Measurements from ENCODE around the gene OR52E4. TPM values are rescaled to one million over a fixed set of nuclear protein-coding genes. Genes with fewer than 3 reads are reported as not detected.

OR52E4 gene
- total RNA-seq, 3 donors from 2014 or later = not detected

DNA sequence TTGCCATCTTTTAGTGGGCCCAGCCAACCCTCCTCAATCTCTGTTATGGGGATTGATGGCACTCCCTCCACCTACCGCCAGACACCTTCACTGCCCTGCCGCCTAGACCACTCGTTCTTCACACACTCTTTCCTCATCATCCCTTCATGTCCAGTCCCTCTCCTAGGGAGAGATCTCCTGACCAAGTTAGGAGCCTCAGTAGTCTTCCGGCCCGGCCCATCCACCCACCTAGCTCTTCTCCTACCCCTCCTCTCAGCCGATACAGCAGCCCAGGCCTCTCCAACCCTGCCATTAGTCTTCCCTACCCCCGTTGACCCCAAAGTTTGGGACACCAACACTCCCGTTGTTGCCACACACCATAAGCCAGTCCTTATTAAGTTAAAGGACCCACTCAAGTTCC, 50.6 kb downstream of the OR52E4 start:
- Histone ChIP-seq H3K36me3 (no peaks in the 10 kb centered on the region), H3K4me1 (no peaks in the 10 kb centered on the region), H3K27ac (no peak overlapping the region), H3K27me3 (no peaks in the 10 kb centered on the region), H3K9me3 (peaks cover 8 to 14% of the 10 kb centered on the region in 2 donors), H3K4me3 (no peak overlapping the region)
- DNase-seq (ENCODE audit: low spot score in 2 of 2) = no peak
- intact Hi-C loops (cut with DNase I; ENCODE audit: low total_unique reads) = no loop called here
- no peak for TF ChIP-seq POLR2AphosphoS5 (IDR thresholded peaks at IDR 0.05)
- TF ChIP-seq, protein P1, sequence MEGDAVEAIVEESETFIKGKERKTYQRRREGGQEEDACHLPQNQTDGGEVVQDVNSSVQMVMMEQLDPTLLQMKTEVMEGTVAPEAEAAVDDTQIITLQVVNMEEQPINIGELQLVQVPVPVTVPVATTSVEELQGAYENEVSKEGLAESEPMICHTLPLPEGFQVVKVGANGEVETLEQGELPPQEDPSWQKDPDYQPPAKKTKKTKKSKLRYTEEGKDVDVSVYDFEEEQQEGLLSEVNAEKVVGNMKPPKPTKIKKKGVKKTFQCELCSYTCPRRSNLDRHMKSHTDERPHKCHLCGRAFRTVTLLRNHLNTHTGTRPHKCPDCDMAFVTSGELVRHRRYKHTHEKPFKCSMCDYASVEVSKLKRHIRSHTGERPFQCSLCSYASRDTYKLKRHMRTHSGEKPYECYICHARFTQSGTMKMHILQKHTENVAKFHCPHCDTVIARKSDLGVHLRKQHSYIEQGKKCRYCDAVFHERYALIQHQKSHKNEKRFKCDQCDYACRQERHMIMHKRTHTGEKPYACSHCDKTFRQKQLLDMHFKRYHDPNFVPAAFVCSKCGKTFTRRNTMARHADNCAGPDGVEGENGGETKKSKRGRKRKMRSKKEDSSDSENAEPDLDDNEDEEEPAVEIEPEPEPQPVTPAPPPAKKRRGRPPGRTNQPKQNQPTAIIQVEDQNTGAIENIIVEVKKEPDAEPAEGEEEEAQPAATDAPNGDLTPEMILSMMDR (IDR thresholded peaks at IDR 0.05) = no peak

DNA sequence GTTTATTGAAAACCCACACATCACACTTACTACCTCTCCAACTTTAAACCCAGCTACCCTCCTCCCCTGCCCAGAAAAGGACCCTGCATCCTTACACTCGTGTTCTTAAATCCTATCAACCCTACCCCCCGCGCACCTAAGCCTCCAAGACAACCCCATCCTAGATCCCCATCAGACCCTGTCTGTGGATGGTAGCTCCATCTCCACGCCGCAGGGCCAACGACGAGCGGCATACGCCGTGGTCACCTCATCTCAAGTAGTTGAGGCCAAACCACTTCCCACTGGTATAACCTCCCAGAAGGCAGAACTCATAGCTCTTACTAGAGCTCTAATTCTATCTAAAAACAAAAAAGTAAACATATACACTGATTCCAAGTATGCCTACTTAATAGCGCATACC, 52.2 kb downstream of the OR52E4 start:
- intact Hi-C loops (cut with DNase I; ENCODE audit: low total_unique reads) = no loop called here
- no peaks in the 10 kb centered on the region for H3K36me3 ChIP-seq
- peaks cover 8 to 18% of the 10 kb centered on the region in 2 donors for H3K9me3 ChIP-seq
- TF ChIP-seq POLR2AphosphoS5 (IDR thresholded peaks at IDR 0.05) (no peak), POLR2A (IDR thresholded peaks at IDR 0.05) (no peak)
- TF ChIP-seq, protein P1 (IDR thresholded peaks at IDR 0.05) = no peak
- H3K4me3 ChIP-seq = no peak overlapping the region
- H3K4me1 ChIP-seq = no peaks in the 10 kb centered on the region
- no peak overlapping the region for H3K27ac ChIP-seq
- H3K27me3 ChIP-seq = no peaks in the 10 kb centered on the region
- DNase-seq (ENCODE audit: low spot score in 2 of 2) = no peak

DNA sequence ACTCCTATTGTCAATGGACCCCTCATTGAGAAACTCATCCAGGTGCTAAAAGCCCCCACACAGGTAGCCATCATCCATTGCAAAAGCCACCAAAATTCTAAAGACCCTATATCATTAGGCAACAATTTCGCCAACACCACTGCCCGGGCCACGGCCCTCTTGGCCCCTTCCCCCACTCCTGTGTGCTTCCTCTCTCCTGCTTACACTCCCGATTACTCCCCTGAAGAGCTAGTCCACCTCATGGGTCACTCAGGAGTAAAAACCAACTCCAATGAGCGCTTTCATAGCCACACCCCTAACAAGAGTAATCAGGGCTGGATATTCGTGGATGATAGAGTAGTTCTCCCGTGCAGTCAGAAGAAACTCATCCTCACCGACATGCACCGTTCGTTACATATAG, 52.7 kb downstream of the OR52E4 start:
- Histone ChIP-seq H3K4me3 (no peak overlapping the region), H3K4me1 (no peaks in the 10 kb centered on the region), H3K9me3 (peaks cover 4 to 18% of the 10 kb centered on the region in 2 donors), H3K36me3 (no peaks in the 10 kb centered on the region), H3K27ac (no peak overlapping the region), H3K27me3 (no peaks in the 10 kb centered on the region)
- no peak for DNase-seq (ENCODE audit: low spot score in 2 of 2)
- intact Hi-C loops (cut with DNase I; ENCODE audit: low total_unique reads) = no loop called here
- no peak for TF ChIP-seq POLR2AphosphoS5 (IDR thresholded peaks at IDR 0.05)
- no peak for TF ChIP-seq POLR2A (IDR thresholded peaks at IDR 0.05)
- TF ChIP-seq, protein P1 (IDR thresholded peaks at IDR 0.05) = no peak

Other genes with a start within 250 kb of the OR52E4 start
- gene TRIM5, start 195.6 kb upstream of the OR52E4 start, total RNA-seq = 10 to 100 TPM; 17.1 to 34.4 (median 28.5) TPM
- 10 to 100 TPM; 59.7 to 90.3 (median 62.3) TPM for gene TRIM22, start 190.8 kb upstream of the OR52E4 start, total RNA-seq
- gene OR56B1, start 144.2 kb upstream of the OR52E4 start, total RNA-seq = under 1 TPM in 1 of 3 donors, not detected in 2; 0.44 TPM
- gene OR52N4, start 126.4 kb upstream of the OR52E4 start, total RNA-seq = not detected
- under 1 TPM in 1 of 3 donors, not detected in 2; 0.29 TPM for gene OR52N5, start 97.3 kb upstream of the OR52E4 start, total RNA-seq
- gene OR52N1, start 89.4 kb upstream of the OR52E4 start, total RNA-seq = under 1 TPM in 2 of 3 donors, not detected in 1; under 0.01 to 0.73 TPM
- gene OR52N2, start 71.7 kb upstream of the OR52E4 start, total RNA-seq = not detected
- gene OR52E6, start 38.7 kb upstream of the OR52E4 start, total RNA-seq = not detected
- gene OR52E8, start 22.9 kb upstream of the OR52E4 start, total RNA-seq = not detected
- not detected for gene OR52E5, start 12.6 kb downstream of the OR52E4 start, total RNA-seq
- gene OR56A3, start 61.6 kb downstream of the OR52E4 start, total RNA-seq = not detected
- gene OR56A5, start 87.9 kb downstream of the OR52E4 start, total RNA-seq = not detected
- not detected for gene OR52L1, start 106.4 kb downstream of the OR52E4 start, total RNA-seq
- not detected for gene OR56A4, start 126.3 kb downstream of the OR52E4 start, total RNA-seq
- not detected for gene OR56A1, start 150.1 kb downstream of the OR52E4 start, total RNA-seq
- gene OR56B4, start 227.1 kb downstream of the OR52E4 start, total RNA-seq = not detected